ENCODE measurements around the gene ARPC4. TPM values are rescaled to one million over a fixed set of nuclear protein-coding genes. Genes with fewer than 3 reads are reported as not detected.
A peak's percentile ranks its signal among the peaks of the same experiment; 100 is the strongest.

Gene ARPC4
- total and polyA plus RNA-seq, 2 of the 13 experiments (the other 11 are each of a cell fraction or from before 2014, with no cell fraction given) = 30.1 to 83.6 TPM

DNA sequence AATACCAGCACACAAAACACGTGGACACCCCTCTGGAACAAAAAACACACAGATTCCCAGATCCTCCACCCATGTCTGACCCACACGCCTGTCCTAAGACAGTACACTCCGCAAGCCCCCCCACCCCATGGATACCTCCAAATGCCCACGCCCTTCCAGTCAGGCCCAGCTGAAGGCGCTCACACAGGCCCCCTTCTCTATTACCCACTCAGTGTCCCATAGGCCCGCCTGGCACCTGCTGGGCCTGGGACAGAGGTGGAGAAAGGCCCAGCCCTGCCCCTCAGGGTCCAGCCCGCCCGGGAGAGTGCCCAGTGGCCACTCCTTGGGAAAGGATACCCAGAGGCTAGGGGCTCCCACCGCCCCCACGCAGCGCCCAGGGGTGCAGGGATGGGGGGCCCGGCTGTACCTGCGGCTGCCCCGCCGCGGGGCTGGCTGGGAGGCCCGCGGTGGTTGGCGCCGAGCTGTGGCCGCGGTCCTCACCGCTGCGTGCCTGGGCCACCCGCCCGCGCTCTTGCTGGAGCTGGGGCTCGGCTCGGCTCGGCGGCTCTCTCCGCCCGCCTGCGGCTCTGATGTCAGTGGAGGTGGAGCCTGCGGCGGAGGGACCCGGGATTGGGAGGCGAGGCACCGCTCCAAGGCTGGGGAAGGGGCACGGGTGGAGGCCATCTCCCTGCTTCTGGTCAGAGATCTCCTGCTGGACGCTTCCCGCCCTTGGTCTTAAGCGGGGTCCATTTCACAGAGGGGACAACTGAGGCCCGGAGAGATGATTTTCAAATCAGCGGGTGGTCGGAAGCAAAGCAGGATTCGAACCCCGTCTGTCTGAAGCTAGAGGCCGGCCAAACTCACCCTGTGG is 23.2 kb upstream of the ARPC4 start, which contains the start of gene CAMK1 (continued):
- TF ChIP-seq HOXA9 (CRISPR knock-in tag; IDR thresholded peaks at IDR 0.05; ENCODE audit: borderline replicate concordance) = no peak; the same call in 1 of the 2 replicates
- TF ChIP-seq EEA1 (CRISPR knock-in tag; IDR thresholded peaks at IDR 0.05; ENCODE audit: borderline replicate concordance) = no peak
- 0 out of 2 replicates have a peak, but pooled peaks have one; percentile 27 for TF ChIP-seq CC2D1A (CRISPR knock-in tag; IDR thresholded peaks at IDR 0.05)
- TF ChIP-seq REPIN1 (CRISPR knock-in tag; IDR thresholded peaks at IDR 0.05; ENCODE audit: borderline replicate concordance, low read depth) = 0 out of 2 replicates have a peak, but pooled peaks have one; percentile 35
- no peak for TF ChIP-seq REXO4 (CRISPR knock-in tag; IDR thresholded peaks at IDR 0.05; ENCODE audit: borderline replicate concordance)
- no peak for TF ChIP-seq NR3C1 (CRISPR knock-in tag; IDR thresholded peaks at IDR 0.05)
- TF ChIP-seq MAZ (IDR thresholded peaks at IDR 0.05; ENCODE audit: borderline replicate concordance, low read depth, low read length) = no peak
- TF ChIP-seq MAZ (CRISPR knock-in tag; IDR thresholded peaks at IDR 0.05; ENCODE audit: low read depth) = peak; percentile 48; the same call in 1 of the 2 replicates
- TF ChIP-seq, protein P1, sequence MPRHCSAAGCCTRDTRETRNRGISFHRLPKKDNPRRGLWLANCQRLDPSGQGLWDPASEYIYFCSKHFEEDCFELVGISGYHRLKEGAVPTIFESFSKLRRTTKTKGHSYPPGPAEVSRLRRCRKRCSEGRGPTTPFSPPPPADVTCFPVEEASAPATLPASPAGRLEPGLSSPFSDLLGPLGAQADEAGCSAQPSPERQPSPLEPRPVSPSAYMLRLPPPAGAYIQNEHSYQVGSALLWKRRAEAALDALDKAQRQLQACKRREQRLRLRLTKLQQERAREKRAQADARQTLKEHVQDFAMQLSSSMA (CRISPR knock-in tag; IDR thresholded peaks at IDR 0.05) = no peak
- TF ChIP-seq ZNF546 (CRISPR knock-in tag; conservative IDR thresholded peaks at IDR 0.05) = no peak
- peak; percentile 82 for TF ChIP-seq ZNF563 (CRISPR knock-in tag; IDR thresholded peaks at IDR 0.05)
- TF ChIP-seq, protein P2, sequence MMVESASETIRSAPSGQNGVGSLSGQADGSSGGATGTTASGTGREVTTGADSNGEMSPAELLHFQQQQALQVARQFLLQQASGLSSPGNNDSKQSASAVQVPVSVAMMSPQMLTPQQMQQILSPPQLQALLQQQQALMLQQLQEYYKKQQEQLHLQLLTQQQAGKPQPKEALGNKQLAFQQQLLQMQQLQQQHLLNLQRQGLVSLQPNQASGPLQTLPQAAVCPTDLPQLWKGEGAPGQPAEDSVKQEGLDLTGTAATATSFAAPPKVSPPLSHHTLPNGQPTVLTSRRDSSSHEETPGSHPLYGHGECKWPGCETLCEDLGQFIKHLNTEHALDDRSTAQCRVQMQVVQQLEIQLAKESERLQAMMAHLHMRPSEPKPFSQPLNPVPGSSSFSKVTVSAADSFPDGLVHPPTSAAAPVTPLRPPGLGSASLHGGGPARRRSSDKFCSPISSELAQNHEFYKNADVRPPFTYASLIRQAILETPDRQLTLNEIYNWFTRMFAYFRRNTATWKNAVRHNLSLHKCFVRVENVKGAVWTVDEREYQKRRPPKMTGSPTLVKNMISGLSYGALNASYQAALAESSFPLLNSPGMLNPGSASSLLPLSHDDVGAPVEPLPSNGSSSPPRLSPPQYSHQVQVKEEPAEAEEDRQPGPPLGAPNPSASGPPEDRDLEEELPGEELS (CRISPR knock-in tag; IDR thresholded peaks at IDR 0.05) = no peak
- TF ChIP-seq SOX6 (IDR thresholded peaks at IDR 0.05) = no peak
- no peak for TF ChIP-seq SOX6 (CRISPR knock-in tag; IDR thresholded peaks at IDR 0.05)
- TF ChIP-seq, protein P3, sequence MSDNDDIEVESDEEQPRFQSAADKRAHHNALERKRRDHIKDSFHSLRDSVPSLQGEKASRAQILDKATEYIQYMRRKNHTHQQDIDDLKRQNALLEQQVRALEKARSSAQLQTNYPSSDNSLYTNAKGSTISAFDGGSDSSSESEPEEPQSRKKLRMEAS (IDR thresholded peaks at IDR 0.05) = peak; percentile 22
- TF ChIP-seq ZNF616 (CRISPR knock-in tag; IDR thresholded peaks at IDR 0.05; ENCODE audit: low read depth) = peak; percentile 77; the same call in 1 of the 2 replicates
- no peak for TF ChIP-seq ZNF256 (CRISPR knock-in tag; conservative IDR thresholded peaks at IDR 0.05)
- TF ChIP-seq RBM39 (IDR thresholded peaks at IDR 0.05; ENCODE audit: low read depth, low read length, poor library complexity, severe bottlenecking) = peak; percentile 78
- TF ChIP-seq ZNF274 (CRISPR knock-in tag; IDR thresholded peaks at IDR 0.05) = peak; percentile 21; the same call in 1 of the 2 replicates
- TF ChIP-seq POLR2A (IDR thresholded peaks at IDR 0.05; ENCODE audit: insufficient read depth in 1 of 2, low read depth in 2 of 2, low read length in 2 of 2) = peak in 1 of 2 experiments; percentile 79; a peak in 2 of 4 replicates
- TF ChIP-seq WIZ (CRISPR knock-in tag; IDR thresholded peaks at IDR 0.05) = peak; percentile 8; the same call in 1 of the 2 replicates
- TF ChIP-seq, protein P4, sequence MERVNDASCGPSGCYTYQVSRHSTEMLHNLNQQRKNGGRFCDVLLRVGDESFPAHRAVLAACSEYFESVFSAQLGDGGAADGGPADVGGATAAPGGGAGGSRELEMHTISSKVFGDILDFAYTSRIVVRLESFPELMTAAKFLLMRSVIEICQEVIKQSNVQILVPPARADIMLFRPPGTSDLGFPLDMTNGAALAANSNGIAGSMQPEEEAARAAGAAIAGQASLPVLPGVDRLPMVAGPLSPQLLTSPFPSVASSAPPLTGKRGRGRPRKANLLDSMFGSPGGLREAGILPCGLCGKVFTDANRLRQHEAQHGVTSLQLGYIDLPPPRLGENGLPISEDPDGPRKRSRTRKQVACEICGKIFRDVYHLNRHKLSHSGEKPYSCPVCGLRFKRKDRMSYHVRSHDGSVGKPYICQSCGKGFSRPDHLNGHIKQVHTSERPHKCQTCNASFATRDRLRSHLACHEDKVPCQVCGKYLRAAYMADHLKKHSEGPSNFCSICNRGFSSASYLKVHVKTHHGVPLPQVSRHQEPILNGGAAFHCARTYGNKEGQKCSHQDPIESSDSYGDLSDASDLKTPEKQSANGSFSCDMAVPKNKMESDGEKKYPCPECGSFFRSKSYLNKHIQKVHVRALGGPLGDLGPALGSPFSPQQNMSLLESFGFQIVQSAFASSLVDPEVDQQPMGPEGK (CRISPR knock-in tag; IDR thresholded peaks at IDR 0.05) = peak; percentile 13; the same call in 1 of the 2 replicates
- peak; percentile 61; the same call in 1 of the 2 replicates for TF ChIP-seq SAP130 (CRISPR knock-in tag; IDR thresholded peaks at IDR 0.05; ENCODE audit: low read depth)
- TF ChIP-seq BORCS8-MEF2B (CRISPR knock-in tag; IDR thresholded peaks at IDR 0.05) = peak; percentile 44; the same call in 1 of the 2 replicates
- TF ChIP-seq ZNF430 (CRISPR knock-in tag; IDR thresholded peaks at IDR 0.05) = no peak

All from HepG2 (cell line).